ENCODE results near the gene URM1. TPM values are rescaled to one million over a fixed set of nuclear protein-coding genes. Genes with fewer than 3 reads are reported as not detected.

URM1 gene
- polyA plus RNA-seq, 1 donor from 2014 or later: 80.8 TPM

- no peak overlapping the region for H3K27ac ChIP-seq (ENCODE audit: low read length)
- peaks cover 26% of the 10 kb centered on the region for H3K79me2 ChIP-seq (replicated peaks; ENCODE audit: insufficient read depth, low read length)
- H2AFZ ChIP-seq (ENCODE audit: low read depth, low read length): no peak overlapping the region
- H3K36me3 ChIP-seq (ENCODE audit: insufficient read depth, low read length): no peaks in the 10 kb centered on the region
- H3K4me2 ChIP-seq (ENCODE audit: low read length): no peak overlapping the region
- H3K27me3 ChIP-seq (ENCODE audit: insufficient read depth, low read depth, low read length): no peaks in the 10 kb centered on the region
- H3K4me3 ChIP-seq (ENCODE audit: low read length): no peak overlapping the region
- H3K9me3 ChIP-seq (ENCODE audit: low read length): no peaks in the 10 kb centered on the region
- no peaks in the 10 kb centered on the region for H3K9me2 ChIP-seq (ENCODE audit: insufficient read depth, low read length)
- no peak overlapping the region for H3K9ac ChIP-seq (ENCODE audit: low read length)
- no peak for TF ChIP-seq EZH2 (IDR thresholded peaks at IDR 0.05; ENCODE audit: borderline replicate concordance, insufficient read depth, low read length, poor library complexity, severe bottlenecking)
- TF ChIP-seq MXI1 (conservative IDR thresholded peaks at IDR 0.05; ENCODE audit: poor library complexity, severe bottlenecking): no peak
- no peak for TF ChIP-seq POLR2AphosphoS5 (IDR thresholded peaks at IDR 0.05)
- TF ChIP-seq EP300 (conservative IDR thresholded peaks at IDR 0.05; ENCODE audit: poor library complexity, severe bottlenecking): no peak
- no peaks in the 10 kb centered on the region for H4K20me1 ChIP-seq (ENCODE audit: insufficient read depth)
- no peaks in the 10 kb centered on the region for H3F3A ChIP-seq (ENCODE audit: insufficient read depth, low read length, poor library complexity, severe bottlenecking)
These were observed 45.5 kb upstream of the URM1 start for GRCh38 chr9:128325629-128326028.

- Histone ChIP-seq H3K36me3 (ENCODE audit: insufficient read depth, low read length) (no peaks in the 10 kb centered on the region), H3K27ac (ENCODE audit: low read length) (no peak overlapping the region), H3K4me3 (ENCODE audit: low read length) (no peak overlapping the region), H3K9me2 (ENCODE audit: insufficient read depth, low read length) (no peaks in the 10 kb centered on the region), H2AFZ (ENCODE audit: low read depth, low read length) (no peak overlapping the region), H3K9ac (ENCODE audit: low read length) (no peak overlapping the region), H3K79me2 (replicated peaks; ENCODE audit: insufficient read depth, low read length) (no peaks in the 10 kb centered on the region), H3F3A (ENCODE audit: insufficient read depth, low read length, poor library complexity, severe bottlenecking) (no peaks in the 10 kb centered on the region), H3K9me3 (ENCODE audit: low read length) (no peaks in the 10 kb centered on the region), H3K4me2 (ENCODE audit: low read length) (no peak overlapping the region), H3K27me3 (ENCODE audit: insufficient read depth, low read depth, low read length) (no peaks in the 10 kb centered on the region), H4K20me1 (ENCODE audit: insufficient read depth) (no peaks in the 10 kb centered on the region)
- TF ChIP-seq EP300 (conservative IDR thresholded peaks at IDR 0.05; ENCODE audit: poor library complexity, severe bottlenecking) (no peak), EZH2 (IDR thresholded peaks at IDR 0.05; ENCODE audit: borderline replicate concordance, insufficient read depth, low read length, poor library complexity, severe bottlenecking) (no peak), CTCF (IDR thresholded peaks at IDR 0.05; ENCODE audit: poor library complexity, severe bottlenecking) (no peak), MXI1 (conservative IDR thresholded peaks at IDR 0.05; ENCODE audit: poor library complexity, severe bottlenecking) (no peak), TAF1 (IDR thresholded peaks at IDR 0.05; ENCODE audit: low read depth) (no peak), POLR2AphosphoS5 (IDR thresholded peaks at IDR 0.05) (no peak), SMC3 (conservative IDR thresholded peaks at IDR 0.05; ENCODE audit: poor library complexity) (no peak), RAD21 (conservative IDR thresholded peaks at IDR 0.05) (no peak), REST (IDR thresholded peaks at IDR 0.05; ENCODE audit: borderline replicate concordance) (no peak)
These were observed 37.7 kb upstream of the URM1 start for GRCh38 chr9:128333451-128333869.
